RPMI8226 (cell line): ENCODE results near the gene KLK10.

ENCODE experiments used
- DNase-seq: peaks from one replicate; pipeline ENCODE4 v3.0.0-alpha.2; 2015

Gene KLK10

DNA sequence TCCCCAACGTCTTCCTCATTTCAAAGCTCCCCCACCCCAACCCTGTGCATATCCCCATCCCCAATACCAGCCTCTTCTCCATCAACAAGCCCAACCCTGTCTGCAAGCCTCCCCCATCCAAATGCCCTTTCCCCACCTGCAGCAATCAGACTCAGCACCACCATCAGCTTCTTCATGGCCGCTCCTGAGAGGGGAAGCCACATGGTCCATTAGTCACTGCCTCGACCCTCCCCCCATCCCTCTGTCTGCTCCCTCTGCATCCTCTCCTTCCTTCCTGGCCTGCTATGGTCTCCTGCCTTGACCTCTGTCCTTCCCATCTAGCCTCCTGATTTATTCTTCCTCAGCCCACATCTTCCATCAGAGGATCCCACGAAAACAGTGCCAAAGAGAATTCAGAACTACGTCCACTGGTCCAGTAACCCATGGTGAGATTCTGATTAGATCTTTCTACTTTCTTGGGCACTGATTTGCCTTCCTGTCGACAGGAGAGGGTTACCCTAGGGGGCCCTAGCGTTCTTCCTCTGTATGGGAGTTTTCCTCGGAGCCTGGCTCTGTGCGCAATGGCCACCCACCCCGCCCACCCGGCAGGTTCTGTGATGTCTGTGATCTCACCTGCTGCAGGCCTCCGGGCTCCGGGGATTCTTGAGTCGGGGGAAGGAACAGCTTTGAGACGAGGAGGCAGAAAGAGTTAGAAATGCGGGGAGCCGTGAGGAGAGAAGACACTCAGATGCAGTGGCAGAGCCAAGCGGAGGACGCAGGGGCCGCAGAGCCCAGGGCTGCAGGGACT lies 51.4 kb downstream of the KLK10 start:
- no peak for DNase-seq

DNA sequence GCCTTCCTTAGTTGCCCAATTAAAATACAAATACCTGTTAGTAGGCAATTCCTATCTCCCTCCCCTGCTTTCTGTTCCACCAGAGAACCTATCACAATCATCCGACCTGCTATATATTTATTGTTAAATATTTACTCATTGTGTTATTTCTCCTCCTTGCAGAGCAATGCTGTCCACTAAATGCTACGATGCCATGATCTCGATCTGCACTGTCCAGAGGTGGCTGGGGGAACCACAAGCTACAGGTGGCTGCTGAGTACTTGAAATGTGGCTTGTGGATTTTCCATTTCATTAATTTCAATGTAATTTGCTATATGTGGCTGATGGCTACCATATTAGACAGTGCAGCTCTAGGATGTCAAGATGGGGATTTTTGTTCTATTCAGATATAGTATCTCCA lies 55.2 kb downstream of the KLK10 start:
- DNase-seq = no peak

DNA sequence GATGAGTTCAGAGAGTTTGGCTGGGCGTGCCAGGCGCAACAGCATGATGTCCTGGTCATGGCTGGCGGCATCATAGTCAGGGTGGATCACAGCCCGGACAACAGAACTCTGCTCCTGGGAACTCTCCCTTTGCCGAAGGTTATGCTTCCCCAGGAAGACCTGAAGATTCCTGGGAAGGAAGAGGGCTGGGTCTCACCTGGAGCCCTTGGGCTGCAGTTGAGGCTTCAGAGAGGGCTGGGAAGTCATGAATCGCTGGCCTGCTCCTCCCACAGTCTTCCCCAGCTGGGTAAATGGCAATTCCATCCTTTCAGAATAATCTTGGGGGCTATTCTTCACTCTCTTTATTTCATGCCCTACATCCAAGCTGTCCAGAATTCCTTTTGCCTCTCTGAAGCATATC lies 56.1 kb downstream of the KLK10 start:
- no peak for DNase-seq
